Stomach (tissue), 4 donors: ENCODE data around the gene COL24A1.

Source experiments
- CTCF ChIP-seq, 7 experiments: fragments of 450-650 bp in 4 of 7; fragments of 200-600 bp in 3 of 7; sonication (generic) in 3 of 7; IDR thresholded peaks; one replicate each; pipeline ENCODE4 v1.5.1; 2016 to 2019; ENCODE audit warnings: antibody characterized with exemption in 7 of 7, control low read depth in 2 of 7, mild to moderate bottlenecking in 1 of 7
- EP300 ChIP-seq: sonication (generic); formaldehyde crosslinking; IDR thresholded peaks from one replicate; pipeline ENCODE4 v1.6.1; 2017; ENCODE audit warnings: antibody characterized with exemption
- POLR2A ChIP-seq, 4 donors: fragments of 450-650 bp; IDR thresholded peaks; one replicate each; pipeline ENCODE4 v1.6.1; 2016; ENCODE audit warnings: antibody characterized with exemption in 4 of 4, control low read depth in 2 of 4, mild to moderate bottlenecking in 1 of 4, moderate library complexity in 1 of 4

GRCh38 chr1:86201311-86201710, 44.7 kb upstream of the COL24A1 start:
- TF ChIP-seq CTCF (IDR thresholded peaks at IDR 0.05) (no peak), EP300 (no peak), POLR2A (IDR thresholded peaks at IDR 0.05) (no peak)
